ENCODE results near the gene SAP30BP.

DNA sequence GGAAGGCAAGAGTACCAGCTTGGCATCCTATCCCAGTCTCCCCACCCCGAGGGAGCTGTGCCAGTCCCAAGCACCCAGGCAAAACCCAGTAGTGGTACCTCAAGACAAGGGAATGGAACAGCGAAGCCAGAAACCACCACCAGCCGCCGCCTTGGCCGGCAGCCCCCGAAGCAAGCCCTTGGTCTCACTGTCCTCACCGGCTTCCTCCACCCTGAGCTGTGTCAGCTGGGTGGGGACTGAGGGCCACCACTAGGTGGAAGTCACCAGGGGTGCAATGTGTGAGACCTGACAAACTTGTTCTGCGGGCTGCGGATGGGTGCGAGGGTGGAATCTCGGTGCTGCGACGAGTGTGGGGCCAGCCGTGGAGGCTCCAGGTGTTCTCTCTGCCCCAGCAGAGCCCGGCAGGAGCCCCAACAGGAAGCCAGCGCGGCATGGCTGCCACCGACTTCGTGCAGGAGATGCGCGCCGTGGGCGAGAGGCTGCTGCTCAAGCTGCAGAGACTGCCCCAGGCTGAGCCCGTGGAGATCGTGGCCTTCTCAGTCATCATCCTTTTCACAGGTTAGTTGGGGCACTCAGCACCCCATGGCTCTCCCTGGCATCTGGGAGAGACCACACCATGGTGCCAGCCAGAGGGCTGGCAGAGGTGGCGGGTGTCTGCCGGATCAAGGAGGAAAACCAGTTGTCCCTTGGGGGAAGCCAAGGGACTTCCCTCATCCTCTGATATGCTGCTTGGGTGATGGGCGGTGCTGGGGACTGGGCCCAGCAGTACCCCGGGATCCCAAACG lies 27.2 kb upstream of the SAP30BP start:
- TF ChIP-seq POLR2A (IDR thresholded peaks at IDR 0.05; ENCODE audit: low read depth) (no peak), EP300 (IDR thresholded peaks at IDR 0.05) (no peak), POLR2AphosphoS5 (IDR thresholded peaks at IDR 0.05) (no peak)
- TF ChIP-seq, protein P1, sequence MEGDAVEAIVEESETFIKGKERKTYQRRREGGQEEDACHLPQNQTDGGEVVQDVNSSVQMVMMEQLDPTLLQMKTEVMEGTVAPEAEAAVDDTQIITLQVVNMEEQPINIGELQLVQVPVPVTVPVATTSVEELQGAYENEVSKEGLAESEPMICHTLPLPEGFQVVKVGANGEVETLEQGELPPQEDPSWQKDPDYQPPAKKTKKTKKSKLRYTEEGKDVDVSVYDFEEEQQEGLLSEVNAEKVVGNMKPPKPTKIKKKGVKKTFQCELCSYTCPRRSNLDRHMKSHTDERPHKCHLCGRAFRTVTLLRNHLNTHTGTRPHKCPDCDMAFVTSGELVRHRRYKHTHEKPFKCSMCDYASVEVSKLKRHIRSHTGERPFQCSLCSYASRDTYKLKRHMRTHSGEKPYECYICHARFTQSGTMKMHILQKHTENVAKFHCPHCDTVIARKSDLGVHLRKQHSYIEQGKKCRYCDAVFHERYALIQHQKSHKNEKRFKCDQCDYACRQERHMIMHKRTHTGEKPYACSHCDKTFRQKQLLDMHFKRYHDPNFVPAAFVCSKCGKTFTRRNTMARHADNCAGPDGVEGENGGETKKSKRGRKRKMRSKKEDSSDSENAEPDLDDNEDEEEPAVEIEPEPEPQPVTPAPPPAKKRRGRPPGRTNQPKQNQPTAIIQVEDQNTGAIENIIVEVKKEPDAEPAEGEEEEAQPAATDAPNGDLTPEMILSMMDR (IDR thresholded peaks at IDR 0.05) = no peak
